IMR-90 (cell line): ENCODE data around the gene ITGAX.

Experiments
- MXI1 ChIP-seq: IDR thresholded peaks from 2 replicates; pipeline ENCODE4 v1.6.1; 2012; ENCODE audit warnings: low read depth, mild to moderate bottlenecking, low read length, moderate library complexity, borderline replicate concordance
- POLR2A ChIP-seq: IDR thresholded peaks from 2 replicates; pipeline ENCODE4 v1.6.1; 2012; ENCODE audit warnings: mild to moderate bottlenecking, low read depth, low read length
- SMC3 ChIP-seq: fragments of 150-350 bp; IDR thresholded peaks from 2 replicates; pipeline ENCODE4 v1.6.1; 2016; ENCODE audit warnings: low read depth, mild to moderate bottlenecking, antibody characterized with exemption, low read length, moderate library complexity
- TF ChIP-seq, protein P1 (sequence below): conservative IDR thresholded peaks from 2 replicates; pipeline ENCODE4 v1.5.1; 2012; ENCODE audit warnings: mild to moderate bottlenecking, low read depth, low read length, improper control_type of control experiment

GRCh38 chr16:31420037-31420436 lies 65.1 kb downstream of the ITGAX start:
- TF ChIP-seq, protein P1, sequence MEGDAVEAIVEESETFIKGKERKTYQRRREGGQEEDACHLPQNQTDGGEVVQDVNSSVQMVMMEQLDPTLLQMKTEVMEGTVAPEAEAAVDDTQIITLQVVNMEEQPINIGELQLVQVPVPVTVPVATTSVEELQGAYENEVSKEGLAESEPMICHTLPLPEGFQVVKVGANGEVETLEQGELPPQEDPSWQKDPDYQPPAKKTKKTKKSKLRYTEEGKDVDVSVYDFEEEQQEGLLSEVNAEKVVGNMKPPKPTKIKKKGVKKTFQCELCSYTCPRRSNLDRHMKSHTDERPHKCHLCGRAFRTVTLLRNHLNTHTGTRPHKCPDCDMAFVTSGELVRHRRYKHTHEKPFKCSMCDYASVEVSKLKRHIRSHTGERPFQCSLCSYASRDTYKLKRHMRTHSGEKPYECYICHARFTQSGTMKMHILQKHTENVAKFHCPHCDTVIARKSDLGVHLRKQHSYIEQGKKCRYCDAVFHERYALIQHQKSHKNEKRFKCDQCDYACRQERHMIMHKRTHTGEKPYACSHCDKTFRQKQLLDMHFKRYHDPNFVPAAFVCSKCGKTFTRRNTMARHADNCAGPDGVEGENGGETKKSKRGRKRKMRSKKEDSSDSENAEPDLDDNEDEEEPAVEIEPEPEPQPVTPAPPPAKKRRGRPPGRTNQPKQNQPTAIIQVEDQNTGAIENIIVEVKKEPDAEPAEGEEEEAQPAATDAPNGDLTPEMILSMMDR, result no peak
- TF ChIP-seq SMC3 (no peak), POLR2A (no peak), MXI1 (no peak)
